ENCODE results near the gene TNPO3.
"Not testable (repeated sequence)": the region's sequence is repeated elsewhere in the genome, so short reads cannot be mapped to it uniquely, and the experiment has no call there.

Gene TNPO3

DNA sequence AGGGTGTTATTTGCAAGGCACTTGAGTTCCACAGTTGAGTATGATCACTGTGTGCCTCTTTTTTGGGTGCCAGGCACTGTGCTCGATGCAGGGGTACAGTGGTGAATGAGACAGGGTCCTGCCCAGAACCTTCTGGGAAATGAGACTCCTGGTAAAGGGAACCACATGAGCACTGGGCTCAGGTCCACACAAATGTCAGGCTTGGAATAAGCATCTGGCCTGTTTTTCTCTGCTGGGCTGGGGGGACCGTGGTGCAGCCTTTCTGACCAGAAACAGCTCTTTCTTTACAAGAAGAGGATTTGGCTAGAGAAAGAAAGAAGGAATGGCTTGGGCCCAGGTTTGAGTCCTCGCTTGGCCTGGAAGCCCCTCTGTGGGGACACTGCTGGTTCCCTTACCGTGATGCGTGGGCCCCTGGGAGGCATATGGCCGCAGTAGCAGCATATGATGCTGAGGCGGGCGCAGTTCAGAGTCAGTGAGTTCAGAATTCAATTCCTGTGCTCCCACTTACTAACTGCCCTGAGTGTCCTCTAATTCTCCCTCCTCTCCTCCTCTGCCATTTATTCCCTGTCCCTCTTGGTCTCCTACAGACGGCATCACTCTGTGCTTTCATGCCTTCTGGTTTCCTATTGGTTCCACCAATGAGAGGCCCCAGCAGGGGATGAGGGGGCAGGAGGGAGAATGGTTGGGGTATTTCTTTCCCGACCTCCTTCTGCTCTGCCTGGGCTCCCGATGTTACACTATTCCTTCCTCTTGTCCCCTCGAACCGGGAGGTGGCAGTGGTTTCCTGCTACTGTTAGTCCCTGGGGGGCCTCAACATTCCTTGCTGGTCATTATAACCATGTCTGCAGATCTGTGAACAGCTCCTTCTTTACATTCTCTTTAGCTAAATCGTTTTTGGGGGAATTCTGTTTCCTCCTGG, 134.8 kb downstream of the TNPO3 start:
- DNase-seq, result no peak

DNA sequence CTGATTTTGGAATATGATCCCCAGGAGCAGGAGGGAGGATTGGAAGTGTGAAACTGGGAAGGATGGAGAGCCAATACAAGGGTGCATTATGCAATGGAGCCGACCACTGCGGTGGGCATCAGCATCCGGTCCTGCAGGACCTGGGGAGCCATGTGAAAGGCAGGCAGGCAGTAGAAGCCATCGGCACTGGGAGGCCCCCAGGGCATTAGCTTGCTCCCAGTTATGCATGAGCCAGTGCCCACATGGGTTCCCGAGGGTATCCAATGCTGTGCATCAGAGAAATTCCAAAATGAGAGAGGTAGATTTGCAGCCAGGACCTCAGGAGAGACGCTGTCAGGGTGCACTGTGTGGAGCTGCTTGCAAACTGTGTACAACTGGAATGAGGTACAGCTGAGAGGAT, 135.7 kb downstream of the TNPO3 start:
- no peak for DNase-seq

DNA sequence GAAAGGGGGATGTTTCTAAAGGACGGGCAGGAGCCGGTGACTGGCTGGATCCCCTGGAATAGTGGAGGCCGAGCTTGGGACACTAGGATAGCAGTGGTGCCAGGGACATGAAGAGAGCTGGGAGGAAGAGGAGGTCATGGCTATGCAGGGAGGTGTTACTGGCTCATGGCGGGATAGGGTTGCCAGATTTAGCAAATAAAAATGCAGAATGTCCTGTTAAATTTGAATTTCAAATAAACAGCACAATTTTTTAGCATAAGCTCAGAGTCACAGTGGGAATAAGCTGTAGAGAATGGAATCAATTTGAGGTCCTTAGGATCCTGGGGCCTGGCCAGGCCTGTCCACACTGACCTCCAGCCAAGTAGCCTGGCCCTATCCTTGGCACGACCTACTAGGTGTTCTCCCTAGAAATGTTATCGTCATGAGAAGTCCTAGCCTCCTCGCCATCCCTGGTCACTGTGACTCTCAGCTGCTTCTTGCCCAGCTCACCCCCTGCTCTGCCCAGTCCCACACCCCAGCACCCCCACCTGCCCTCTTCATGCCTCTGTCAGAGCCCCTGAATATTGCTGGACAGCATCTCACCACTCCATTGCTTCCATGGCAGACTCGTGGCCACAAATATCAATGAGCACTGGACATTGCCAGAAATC, 136.8 kb downstream of the TNPO3 start:
- DNase-seq, result no peak

DNA sequence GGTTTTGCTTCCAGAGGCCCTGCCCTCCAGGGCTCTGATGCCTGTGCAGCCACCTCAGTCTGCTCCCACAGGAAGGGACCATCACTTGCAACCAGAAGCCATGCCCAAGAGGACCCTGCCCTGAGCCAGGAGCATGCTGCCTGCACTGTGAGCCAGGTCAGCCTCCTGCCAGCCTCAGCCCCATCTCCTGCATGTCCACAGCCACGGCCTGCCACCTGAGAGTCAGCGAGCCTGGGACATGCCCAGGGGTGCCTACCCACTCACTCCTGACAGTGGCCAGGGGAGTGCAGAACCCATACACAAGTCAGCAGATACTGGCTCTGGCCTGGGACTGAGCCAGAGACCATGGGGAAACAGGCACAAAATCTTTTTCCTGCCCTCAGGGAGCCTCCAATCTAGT, 137.8 kb downstream of the TNPO3 start:
- DNase-seq, result no peak

DNA sequence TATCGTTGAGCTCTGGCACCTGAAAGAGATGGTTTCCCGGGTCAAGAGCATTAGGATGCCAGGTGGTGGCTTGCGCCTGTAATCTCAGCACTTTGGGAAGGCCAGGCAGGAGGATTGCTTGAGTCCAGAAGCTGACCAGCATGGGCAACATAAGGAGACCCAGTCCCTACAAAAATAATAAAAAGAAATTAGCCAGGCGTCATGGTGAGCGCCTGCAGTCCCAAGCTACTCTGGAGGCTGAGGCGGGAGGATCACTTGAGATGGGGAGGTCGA, 138.3 kb downstream of the TNPO3 start:
- no peak for DNase-seq

- DNase-seq, result no peak
Measured at GRCh38 chr7:128915841-128916642, 138.9 kb downstream of the TNPO3 start.

GRCh38 chr7:128915271-128915819, 139.6 kb downstream of the TNPO3 start:
- DNase-seq, result no peak

DNA sequence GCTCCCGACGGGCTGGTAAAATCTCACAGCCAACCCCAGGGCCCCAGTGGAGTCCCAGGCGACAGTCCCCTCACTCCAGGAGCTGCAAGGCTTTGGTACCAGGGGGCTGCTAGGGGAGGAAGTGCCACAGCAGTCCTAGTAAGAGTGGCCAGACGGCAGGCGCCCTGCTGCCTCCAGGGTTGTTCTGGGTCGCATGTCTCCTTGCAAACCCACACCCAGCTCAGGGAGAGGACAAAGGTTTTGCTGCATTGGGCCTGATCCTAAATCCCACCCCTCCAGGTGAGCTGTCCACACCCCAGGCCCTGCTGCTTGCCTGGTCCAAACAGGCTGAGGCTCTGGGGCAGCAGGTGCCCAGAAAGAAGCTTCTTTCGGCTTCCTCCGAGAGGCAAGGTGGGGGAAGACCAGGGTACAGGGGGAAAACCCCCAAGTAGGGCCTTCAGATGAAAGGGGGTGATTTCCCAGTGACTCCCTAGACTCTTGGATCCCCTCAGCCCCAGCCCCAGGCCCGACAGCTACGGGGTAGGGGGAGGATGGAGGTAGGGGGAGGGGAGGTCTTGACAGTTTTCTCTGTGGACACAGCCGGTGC, 140.3 kb downstream of the TNPO3 start:
- DNase-seq, result no peak

DNA sequence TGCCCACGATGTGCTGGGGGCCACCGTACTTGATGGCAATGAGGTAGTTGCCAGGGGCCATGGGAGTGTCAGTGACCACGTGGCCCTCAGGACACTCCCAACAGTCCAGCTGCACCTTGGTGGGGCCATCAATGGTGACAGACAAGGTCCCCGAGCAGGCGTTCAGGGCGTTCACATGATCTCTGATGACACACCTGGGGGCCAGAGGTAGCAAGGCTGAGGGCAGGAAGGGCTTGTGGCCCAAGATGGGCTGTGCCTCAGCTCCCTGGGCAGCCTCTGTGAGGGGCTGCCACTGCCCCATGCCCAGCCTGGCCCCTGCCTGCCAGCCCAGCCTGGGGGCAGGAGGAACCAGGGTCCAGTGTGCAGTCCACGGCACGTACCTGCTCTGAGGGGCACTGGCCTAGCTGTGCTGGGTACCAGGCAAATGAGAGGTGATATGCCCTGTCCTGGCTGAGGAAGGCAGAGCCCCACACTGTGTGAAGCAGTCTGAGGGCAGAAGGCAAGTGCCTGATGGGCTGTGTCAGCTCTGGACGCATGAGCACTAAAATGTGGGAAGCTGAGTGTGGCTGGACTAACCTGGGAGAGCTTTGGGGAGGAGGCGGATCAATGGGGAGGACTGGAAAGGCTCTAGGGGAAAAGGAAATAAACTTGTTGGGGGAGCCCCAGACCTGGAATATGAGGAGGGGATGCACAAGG, 140.9 kb downstream of the TNPO3 start:
- no peak for DNase-seq

GRCh38 chr7:128912709-128913495, 142.0 kb downstream of the TNPO3 start:
- DNase-seq, result not testable (repeated sequence)

- no peak for DNase-seq
Measured at GRCh38 chr7:128912281-128912680, 142.6 kb downstream of the TNPO3 start.

DNA sequence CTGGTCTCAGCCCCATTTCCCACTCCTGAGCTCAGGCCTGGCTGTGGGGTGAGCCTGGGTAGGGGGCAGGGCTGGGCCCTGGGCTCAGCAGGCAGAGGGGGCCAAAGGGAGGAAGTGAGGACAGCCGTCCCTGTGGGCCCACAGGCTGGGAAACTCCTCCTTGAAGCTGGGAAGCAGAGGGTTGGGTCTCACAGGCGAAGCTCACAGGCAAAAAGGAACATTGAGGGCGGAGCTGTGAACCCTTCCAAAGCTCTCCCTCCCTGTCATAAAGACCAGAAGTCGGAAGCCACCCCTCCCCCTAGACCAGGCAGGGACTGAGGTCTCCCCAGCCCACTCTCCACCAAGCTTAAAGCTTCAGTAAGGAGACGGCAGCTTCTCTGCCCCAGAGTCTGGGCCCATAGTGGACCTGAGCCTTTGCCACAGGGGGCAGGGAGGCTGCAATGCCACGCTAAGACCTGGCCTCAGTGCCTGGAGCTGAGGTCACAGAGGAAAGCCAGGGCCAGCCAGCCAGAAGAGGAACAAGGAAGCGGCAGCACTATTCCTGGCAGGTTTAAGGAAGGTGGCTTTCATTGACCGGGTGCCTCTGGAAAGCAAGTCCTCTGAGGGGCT, 143.4 kb downstream of the TNPO3 start:
- no peak for DNase-seq

DNA sequence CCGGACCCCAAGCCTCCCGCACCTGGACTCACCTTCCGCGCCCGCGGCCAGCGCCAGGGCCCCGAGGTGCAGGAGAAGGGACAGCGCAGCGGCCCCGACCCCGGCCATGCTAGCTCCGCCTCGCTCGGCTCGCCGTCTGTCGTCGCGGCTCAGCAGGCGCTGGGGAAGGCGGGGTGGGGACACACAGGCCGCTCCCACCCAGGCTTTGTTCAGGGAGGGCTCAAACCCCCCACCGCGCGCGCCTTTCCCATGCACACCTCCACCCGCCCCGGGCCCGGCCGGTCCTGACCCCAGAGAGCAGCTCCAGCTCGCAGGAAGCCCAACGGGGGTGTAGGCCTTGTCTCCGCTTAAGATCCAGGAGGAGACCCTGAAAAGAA, 144.4 kb downstream of the TNPO3 start, which contains the start of gene KCP:
Gene KCP, minus strand, starts transcription at position 141 of the 377 bp plus-strand sequence. Its CDS starts 33 bp downstream, at position 108.
- DNase-seq, result no peak

- DNase-seq, result no peak
Measured at GRCh38 chr7:128909625-128910568, 145.0 kb downstream of the TNPO3 start.

DNA sequence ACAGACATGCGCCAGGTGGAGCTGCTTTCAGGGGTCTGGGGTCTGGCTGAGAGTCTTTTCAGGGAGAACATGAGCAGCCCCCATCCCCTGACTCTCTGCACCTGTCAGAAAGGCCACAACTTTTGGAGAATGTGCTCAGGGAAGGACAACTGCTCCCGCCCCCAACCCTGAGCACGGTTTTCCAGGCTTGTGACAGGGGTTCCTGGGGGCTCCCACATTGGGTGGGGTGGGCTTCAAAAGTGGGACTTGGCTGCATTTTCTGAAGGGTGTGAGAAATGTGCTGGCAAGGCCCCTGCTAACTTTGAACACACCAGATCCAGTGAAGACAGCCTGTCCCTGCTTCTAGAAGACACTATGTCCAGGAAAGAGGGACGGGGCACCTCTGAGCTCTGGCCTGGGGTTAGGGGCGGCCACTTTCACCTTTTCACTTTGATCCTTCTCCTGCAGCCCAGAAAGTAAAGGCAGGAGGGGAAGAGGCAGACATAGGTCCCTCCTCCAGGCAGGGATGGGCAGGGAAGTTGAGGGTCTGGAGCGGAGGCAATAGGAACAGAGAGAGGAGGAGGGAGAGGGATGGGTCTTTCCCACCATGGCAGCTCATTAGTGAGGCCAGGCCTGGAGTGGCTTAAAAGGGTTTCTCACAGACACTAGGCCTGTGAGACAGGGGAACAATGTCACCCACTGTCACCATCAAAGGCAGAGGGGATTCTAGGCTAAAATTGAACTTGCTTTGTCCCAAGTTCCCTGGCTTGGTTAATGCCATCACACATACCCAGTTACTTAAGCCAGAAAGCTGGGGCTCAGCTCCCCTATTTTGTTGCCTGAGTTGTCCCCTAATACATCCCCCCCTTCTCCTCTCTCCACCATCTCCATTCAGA, 145.9 kb downstream of the TNPO3 start:
- DNase-seq, result no peak

DNA sequence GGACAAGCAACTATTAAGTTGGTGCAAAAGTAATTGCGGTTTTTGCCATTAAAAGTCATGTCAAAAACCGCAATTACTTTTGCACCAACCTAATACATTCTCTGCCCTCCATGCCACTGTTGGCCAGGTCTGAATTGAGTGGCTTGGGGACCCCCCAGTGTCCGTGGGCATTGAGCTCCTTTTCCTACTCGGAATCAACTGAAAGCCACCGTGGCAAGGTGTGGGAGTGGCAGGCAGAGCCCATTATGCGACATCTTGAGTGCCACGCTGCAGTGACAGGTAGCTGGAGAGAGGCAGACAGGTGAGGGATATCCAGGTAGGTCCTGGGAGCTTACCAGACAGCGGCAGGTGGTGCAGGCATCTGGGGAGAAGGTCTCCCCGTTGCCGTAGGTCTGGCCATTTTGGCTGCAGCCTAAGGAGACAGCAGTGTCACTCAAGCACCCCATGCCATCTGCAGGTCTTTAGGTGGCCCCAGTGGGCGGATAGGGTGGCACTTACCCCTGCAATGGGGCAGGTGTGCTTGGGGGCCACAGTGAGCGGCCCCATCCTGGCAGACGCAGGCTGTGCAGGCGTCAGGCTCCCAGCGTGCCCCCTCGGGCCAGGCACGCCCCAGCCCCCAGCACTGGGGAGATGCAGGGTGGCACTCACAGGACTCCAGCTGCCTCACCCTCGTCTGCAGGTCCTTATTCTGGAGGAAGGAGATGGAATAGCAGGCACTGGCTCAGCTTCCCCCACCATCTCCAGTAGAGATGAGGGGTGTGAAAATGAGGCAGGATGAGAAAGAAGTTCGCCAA, 147.9 kb downstream of the TNPO3 start:
- DNase-seq, result no peak

- DNase-seq, result no peak
Measured at GRCh38 chr7:128906001-128906765, 148.7 kb downstream of the TNPO3 start.
